OCI-LY3 (cell line): ENCODE results near the gene BCL11A.

Source experiments
- EZH2phosphoT487 ChIP-seq: fragments of 200-600 bp; shearing (Covaris generic); IDR thresholded peaks from 2 replicates; pipeline ENCODE4 v1.6.1; 2018; ENCODE audit warnings: antibody characterized with exemption, mixed run types, low read depth
- TF ChIP-seq, protein P1 (sequence below): fragments of 200-600, 300-600 bp; sonication (generic); IDR thresholded peaks from 2 replicates; pipeline ENCODE4 v1.5.1; 2014; ENCODE audit warnings: antibody characterized with exemption, low read length, low read depth

DNA sequence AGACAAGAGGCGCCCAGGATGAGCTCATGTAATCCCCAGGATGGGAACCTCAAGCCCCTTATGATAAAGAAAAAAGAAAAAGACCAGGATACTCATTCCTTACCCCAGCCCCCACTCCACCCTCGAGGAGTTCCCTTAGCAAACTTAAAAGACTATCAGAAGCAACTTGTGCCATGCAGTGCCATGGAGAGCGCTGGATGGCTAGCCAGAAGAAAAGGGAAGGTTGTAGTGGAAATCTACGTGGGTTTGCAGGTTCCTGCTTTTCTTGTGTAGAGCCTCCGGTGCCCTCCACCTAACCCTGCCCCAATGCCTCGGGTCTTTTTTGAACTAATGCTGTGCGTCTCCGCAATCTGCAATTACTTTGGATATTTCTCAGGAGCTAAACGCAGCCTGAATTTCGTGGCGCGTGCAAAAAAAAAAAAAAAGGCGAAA is 16.2 kb upstream of the BCL11A start:
- TF ChIP-seq EZH2phosphoT487 = no peak
- TF ChIP-seq, protein P1, sequence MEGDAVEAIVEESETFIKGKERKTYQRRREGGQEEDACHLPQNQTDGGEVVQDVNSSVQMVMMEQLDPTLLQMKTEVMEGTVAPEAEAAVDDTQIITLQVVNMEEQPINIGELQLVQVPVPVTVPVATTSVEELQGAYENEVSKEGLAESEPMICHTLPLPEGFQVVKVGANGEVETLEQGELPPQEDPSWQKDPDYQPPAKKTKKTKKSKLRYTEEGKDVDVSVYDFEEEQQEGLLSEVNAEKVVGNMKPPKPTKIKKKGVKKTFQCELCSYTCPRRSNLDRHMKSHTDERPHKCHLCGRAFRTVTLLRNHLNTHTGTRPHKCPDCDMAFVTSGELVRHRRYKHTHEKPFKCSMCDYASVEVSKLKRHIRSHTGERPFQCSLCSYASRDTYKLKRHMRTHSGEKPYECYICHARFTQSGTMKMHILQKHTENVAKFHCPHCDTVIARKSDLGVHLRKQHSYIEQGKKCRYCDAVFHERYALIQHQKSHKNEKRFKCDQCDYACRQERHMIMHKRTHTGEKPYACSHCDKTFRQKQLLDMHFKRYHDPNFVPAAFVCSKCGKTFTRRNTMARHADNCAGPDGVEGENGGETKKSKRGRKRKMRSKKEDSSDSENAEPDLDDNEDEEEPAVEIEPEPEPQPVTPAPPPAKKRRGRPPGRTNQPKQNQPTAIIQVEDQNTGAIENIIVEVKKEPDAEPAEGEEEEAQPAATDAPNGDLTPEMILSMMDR = no peak
